IPS-20b (cell line): ENCODE measurements around the gene CDH4.
A peak's percentile ranks its signal among the peaks of the same experiment; 100 is the strongest.

Experiments
- H3K27ac ChIP-seq: one replicate; pipeline ENCODE4 v1.5.1; 2013; ENCODE audit warnings: low read length
- H3K27me3 ChIP-seq: 2 replicates; pipeline ENCODE4 v1.6.1; 2013; ENCODE audit warnings: mild to moderate bottlenecking, low read length, inconsistent platforms; ENCODE audit not compliant: insufficient read depth
- H3K36me3 ChIP-seq: 2 replicates; pipeline ENCODE4 v1.6.1; 2013; ENCODE audit warnings: low read depth, mild to moderate bottlenecking, inconsistent platforms, low read length, moderate library complexity; ENCODE audit not compliant: insufficient read depth
- H3K4me1 ChIP-seq: 2 replicates; pipeline ENCODE4 v1.6.1; 2013; ENCODE audit warnings: mild to moderate bottlenecking, control low read depth, inconsistent platforms, low read length, moderate library complexity; ENCODE audit not compliant: insufficient read depth
- H3K4me3 ChIP-seq: 2 replicates; pipeline ENCODE4 v1.5.1; 2013; ENCODE audit warnings: mild to moderate bottlenecking, low read length, inconsistent platforms
- H3K9ac ChIP-seq: 2 replicates; pipeline ENCODE4 v1.6.1; 2013; ENCODE audit warnings: low read depth, mild to moderate bottlenecking, inconsistent platforms, low read length, moderate library complexity
- H3K9me3 ChIP-seq: 2 replicates; pipeline ENCODE4 v1.6.1; 2013; ENCODE audit warnings: mild to moderate bottlenecking, low read depth, low read length, inconsistent platforms; ENCODE audit not compliant: insufficient read depth

CDH4 gene

DNA sequence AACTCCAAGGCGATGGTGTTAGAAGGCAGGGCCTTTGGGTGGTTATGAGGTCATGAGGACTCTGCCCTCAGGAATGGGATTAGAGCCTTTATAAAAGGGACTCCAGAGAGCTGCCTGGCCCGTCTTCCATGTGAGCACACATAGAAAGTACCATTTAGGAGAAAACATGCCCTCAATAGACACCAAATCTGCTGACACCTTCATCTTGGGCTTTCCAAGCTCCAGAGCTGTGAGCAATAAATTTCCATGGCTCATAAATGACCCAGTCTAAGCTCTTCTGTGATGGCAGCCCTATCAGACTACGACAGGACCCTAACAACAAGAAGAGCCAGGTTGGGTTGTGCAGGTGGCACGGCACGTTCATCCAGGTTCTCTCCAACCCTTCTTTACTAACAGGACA is 189.5 kb downstream of the CDH4 start:
- no peak overlapping the region for H3K4me3 ChIP-seq
- no peaks in the 10 kb centered on the region for H3K36me3 ChIP-seq
- H3K27ac ChIP-seq, result no peak overlapping the region
- H3K9ac ChIP-seq, result no peak overlapping the region
- peaks cover 12% of the 10 kb centered on the region; the same call in 1 of the 2 replicates for H3K27me3 ChIP-seq
- H3K4me1 ChIP-seq, result peaks cover 51% of the 10 kb centered on the region
- H3K9me3 ChIP-seq, result no peaks in the 10 kb centered on the region

DNA sequence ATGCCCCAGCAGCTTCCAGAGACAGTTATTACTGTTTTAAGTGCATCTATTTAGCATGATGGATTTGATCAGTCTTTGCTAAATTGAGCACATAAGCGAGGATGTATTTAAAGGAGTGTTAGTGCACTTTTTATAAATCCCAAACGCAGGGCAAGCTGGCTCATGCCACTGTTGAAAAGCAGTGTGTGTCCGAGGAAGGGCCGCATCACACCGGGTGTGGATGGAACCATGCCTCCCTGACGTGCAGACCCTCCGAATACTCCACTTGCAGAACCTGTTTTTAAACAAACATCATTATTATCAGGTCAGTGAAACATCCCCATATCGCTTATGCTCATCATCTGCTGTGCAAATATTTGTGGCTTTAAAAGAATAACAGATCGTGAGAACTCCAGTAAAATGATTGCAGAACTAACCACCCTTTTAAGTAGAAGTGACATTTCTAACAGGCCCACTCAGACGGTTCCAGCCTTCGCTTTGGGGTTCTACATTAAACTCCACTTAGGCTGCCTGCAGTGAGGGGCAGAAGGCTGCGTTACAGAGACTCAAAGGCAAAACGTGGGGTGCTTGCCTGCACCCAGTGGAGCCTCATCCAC is 190.1 kb downstream of the CDH4 start:
- Histone ChIP-seq H3K9me3 (no peaks in the 10 kb centered on the region), H3K9ac (no peak overlapping the region), H3K4me3 (no peak overlapping the region), H3K27me3 (peaks cover 12% of the 10 kb centered on the region; the same call in 1 of the 2 replicates), H3K4me1 (peaks cover 49% of the 10 kb centered on the region), H3K27ac (no peak overlapping the region), H3K36me3 (no peaks in the 10 kb centered on the region)

DNA sequence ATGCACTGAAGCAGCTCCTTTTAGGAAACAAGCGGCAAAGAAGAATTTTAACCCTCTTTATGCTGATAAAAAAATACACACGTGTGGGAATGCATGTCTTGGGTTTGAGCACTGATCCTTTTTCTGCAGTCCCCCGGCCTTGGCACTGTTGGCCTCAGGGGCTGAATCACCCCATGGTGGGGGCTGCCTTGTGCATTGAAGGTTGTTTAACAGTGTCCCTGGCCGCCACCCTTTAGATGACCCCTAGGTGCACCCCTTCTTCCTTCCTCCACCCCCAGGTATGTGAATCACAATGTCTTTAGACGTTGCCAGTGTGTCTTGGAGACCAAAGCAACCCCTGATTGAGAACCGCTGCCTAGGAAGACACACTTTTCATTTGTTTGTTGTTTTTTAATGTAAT is 190.7 kb downstream of the CDH4 start:
- no peak overlapping the region for H3K4me3 ChIP-seq
- no peak overlapping the region for H3K27ac ChIP-seq
- H3K27me3 ChIP-seq, result peaks cover 12% of the 10 kb centered on the region; the same call in 1 of the 2 replicates
- H3K36me3 ChIP-seq, result no peaks in the 10 kb centered on the region
- H3K9me3 ChIP-seq, result no peaks in the 10 kb centered on the region
- no peak overlapping the region for H3K9ac ChIP-seq
- peaks cover 49% of the 10 kb centered on the region for H3K4me1 ChIP-seq

DNA sequence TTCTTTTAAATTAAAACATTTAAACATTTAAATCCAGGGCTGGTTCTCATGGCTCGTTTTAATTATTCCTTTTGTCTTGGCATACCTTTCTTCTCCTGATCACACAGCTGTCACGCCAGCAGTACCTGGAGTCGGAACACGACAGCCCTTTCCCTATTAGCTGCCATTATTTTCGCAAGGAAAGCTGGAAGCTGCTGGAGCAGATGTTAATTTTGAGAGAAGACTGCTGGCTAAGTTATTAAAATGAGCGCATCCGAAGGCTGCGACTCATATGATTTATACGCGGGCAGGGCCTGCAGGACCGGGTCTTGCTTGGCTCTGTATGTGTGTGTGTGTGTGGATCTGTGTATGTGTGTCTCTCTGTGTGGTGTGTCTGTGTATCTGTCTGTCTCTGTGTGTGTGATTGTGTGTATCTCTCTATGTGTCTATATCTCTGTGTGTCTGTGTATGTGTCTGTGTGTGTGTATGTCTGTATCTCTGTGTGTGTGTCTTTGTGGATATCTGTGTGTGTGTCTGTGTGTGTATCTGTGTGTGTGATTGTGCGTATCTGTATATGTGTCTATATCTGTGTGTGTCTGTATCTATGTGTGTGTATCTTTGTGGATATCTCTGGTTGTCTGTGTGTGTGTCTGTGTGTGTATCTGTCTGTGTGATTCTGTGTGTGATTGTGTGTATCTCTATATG is 191.5 kb downstream of the CDH4 start:
- H3K4me3 ChIP-seq, result no peak overlapping the region
- no peaks in the 10 kb centered on the region for H3K36me3 ChIP-seq
- peaks cover 49% of the 10 kb centered on the region for H3K4me1 ChIP-seq
- no peaks in the 10 kb centered on the region for H3K9me3 ChIP-seq
- H3K27ac ChIP-seq, result no peak overlapping the region
- H3K27me3 ChIP-seq, result peaks cover 12% of the 10 kb centered on the region; the same call in 1 of the 2 replicates
- no peak overlapping the region for H3K9ac ChIP-seq

DNA sequence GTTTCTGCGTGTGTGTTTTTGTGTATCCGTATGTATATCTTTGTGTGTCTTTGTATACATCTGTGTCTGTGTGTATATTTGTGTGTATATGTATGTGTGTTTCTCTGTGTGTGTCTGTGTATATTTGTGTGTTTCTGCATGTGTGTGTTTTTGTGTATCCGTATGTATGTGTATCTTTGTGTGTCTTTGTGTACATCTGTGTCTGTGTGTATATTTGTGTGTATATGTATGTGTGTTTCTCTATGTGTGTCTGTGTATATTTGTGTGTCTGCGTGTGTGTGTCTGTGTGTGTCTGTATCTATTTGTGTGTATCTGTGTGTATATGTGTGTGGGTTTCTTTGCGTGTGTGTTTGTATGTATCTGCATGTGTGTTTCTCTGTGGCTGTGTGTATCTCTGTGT is 192.6 kb downstream of the CDH4 start:
- Histone ChIP-seq H3K36me3 (no peaks in the 10 kb centered on the region), H3K4me1 (peaks cover 59% of the 10 kb centered on the region), H3K27ac (no peak overlapping the region), H3K9me3 (no peaks in the 10 kb centered on the region), H3K4me3 (no peak overlapping the region), H3K9ac (no peak overlapping the region), H3K27me3 (peaks cover 12% of the 10 kb centered on the region; the same call in 1 of the 2 replicates)

DNA sequence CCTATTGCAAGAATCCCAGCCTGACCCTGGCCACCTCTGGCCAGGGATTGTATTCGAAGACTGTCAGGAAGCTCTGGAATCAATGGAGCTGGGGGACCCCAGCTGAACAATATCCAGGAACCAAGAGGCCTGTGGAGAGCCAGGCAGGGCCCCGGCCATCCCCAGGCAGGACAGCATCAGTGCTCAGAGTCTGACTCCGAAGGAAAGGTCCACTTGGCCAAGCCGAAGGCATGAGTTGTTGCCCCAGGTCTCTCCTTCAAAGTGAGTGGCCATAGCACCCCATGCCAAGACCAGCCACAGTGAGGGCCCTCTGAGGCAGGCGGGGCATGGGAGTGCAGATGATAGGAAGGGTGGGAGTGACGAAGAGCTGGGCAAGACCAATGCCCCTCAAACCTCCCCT is 193.1 kb downstream of the CDH4 start:
- H3K27me3 ChIP-seq, result peaks cover 12% of the 10 kb centered on the region; the same call in 1 of the 2 replicates
- no peaks in the 10 kb centered on the region for H3K36me3 ChIP-seq
- no peaks in the 10 kb centered on the region for H3K9me3 ChIP-seq
- no peak overlapping the region for H3K4me3 ChIP-seq
- no peak overlapping the region for H3K9ac ChIP-seq
- peaks cover 61% of the 10 kb centered on the region for H3K4me1 ChIP-seq
- no peak overlapping the region for H3K27ac ChIP-seq

DNA sequence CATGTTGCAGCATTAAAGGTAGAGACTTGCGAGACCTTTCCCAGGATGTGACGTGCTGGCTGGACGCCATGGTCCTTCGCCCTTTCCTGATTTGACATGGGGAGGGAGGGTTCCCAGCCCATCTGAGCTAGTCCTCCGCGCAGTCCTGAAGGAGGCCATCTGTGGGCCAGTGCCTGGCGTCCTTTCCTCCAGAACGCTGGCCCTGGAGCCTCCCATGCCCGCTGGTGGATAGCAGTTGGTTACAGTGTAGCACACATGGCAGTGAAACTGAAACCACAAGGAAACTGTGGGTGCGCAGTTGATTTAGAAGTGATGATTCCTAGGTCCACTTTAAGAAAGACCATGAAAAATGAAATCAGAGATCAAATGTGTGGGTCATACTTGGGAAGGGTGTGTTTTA is 193.7 kb downstream of the CDH4 start:
- Histone ChIP-seq H3K9me3 (no peaks in the 10 kb centered on the region), H3K4me3 (no peak overlapping the region), H3K4me1 (peaks cover 57% of the 10 kb centered on the region), H3K36me3 (no peaks in the 10 kb centered on the region), H3K9ac (no peak overlapping the region), H3K27ac (no peak overlapping the region), H3K27me3 (peaks cover 12% of the 10 kb centered on the region; the same call in 1 of the 2 replicates)

DNA sequence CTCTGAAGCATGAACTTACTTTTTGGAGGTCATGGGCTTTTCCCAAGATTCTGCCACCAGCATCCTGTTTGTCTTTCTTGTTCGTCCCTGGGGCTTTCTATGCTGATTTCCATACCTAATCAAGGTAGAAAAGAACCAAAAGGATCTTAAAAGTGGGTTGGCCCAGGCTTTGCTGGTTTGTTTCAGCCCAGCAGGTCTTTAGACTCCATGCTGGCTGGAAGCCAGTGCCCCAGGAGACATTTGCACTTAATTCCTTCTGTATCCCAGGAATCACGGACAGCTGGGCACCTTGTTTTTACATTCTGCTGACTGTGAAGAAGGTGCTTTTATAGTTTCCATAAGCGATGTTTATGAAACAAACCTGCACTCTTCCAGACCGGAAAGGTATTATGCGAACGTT is 195.9 kb downstream of the CDH4 start:
- no peaks in the 10 kb centered on the region for H3K27me3 ChIP-seq
- peaks cover 44% of the 10 kb centered on the region for H3K4me1 ChIP-seq
- peak overlapping the region; percentile 19; the same call in 1 of the 2 replicates for H3K9ac ChIP-seq
- H3K36me3 ChIP-seq, result no peaks in the 10 kb centered on the region
- no peaks in the 10 kb centered on the region for H3K9me3 ChIP-seq
- H3K27ac ChIP-seq, result no peak overlapping the region
- peak overlapping the region; percentile 50; the same call in 1 of the 2 replicates for H3K4me3 ChIP-seq

DNA sequence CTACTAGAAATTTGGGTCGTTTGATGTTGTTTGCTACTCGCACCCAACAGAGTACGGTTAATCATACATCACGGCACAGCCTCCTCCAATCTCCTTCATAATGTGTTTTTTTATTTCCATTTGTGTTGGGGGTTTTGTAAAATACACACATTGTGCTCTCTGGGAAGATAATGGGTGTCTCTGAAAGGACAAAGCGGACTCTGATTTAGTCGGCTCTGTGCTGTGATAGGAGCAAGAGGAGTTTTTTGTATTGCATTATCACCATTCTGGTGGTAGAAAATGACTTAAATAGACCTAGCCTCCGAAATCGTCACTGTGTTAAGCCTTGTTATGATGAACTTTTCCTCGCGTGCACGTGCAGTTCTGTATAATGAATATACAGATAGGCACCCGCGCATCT is 196.3 kb downstream of the CDH4 start:
- Histone ChIP-seq H3K4me3 (peak overlapping the region; percentile 50; the same call in 1 of the 2 replicates), H3K4me1 (peaks cover 40% of the 10 kb centered on the region), H3K9ac (peak overlapping the region; percentile 19; the same call in 1 of the 2 replicates), H3K27me3 (no peaks in the 10 kb centered on the region), H3K27ac (no peak overlapping the region), H3K9me3 (no peaks in the 10 kb centered on the region), H3K36me3 (no peaks in the 10 kb centered on the region)

DNA sequence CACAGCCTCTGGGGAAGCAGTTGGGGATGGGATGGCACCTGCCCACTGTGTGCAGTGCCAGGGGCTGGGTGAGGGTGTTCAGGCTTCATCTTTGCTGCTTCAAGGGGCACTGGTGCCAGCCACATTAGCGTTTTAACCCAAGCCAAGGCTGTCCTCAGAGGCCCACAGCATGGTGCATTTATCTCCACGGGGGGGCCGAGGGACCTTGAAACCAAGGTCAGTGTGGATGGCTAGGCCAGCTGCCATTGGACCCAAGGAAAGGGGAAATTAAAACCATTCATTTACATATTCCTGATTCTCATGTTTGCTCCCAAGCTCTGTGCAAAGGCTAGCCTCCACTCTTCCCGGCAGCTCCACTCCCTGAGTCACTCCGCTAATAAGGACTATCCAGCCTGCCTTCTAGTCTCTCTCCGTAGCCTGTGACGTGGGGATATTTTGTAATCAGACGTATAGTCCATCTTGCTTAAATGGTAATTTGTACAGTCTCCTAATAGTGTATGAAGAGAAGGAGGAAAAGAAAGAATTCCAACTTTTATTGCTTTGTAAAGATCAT is 197.1 kb downstream of the CDH4 start:
- Histone ChIP-seq H3K36me3 (no peaks in the 10 kb centered on the region), H3K9ac (peak overlapping the region; percentile 13; the same call in 1 of the 2 replicates), H3K4me3 (no peak overlapping the region), H3K4me1 (peaks cover 34% of the 10 kb centered on the region), H3K27me3 (no peaks in the 10 kb centered on the region), H3K27ac (no peak overlapping the region), H3K9me3 (no peaks in the 10 kb centered on the region)

DNA sequence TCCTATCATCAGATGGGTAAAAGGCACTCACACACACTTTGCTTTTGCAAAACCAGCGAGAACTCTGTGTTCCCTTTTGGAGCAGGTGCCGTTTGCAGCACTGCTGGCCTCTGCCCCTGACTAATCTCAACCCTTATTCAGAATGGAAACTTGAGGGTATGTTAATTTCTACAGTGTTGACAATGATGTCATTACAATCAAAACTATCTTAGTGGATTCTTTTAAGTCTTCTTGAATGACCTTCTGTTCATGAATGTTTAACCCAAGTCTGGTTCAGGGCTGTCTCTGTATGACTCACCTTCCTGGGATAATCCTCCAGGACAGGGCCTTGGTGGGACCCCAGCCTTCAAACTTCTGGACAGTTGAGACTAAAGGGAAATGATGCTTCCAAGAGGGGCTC is 197.9 kb downstream of the CDH4 start:
- Histone ChIP-seq H3K4me3 (no peak overlapping the region), H3K9ac (peak overlapping the region; percentile 13; the same call in 1 of the 2 replicates), H3K9me3 (no peaks in the 10 kb centered on the region), H3K36me3 (no peaks in the 10 kb centered on the region), H3K27me3 (no peaks in the 10 kb centered on the region), H3K4me1 (peaks cover 34% of the 10 kb centered on the region), H3K27ac (no peak overlapping the region)

DNA sequence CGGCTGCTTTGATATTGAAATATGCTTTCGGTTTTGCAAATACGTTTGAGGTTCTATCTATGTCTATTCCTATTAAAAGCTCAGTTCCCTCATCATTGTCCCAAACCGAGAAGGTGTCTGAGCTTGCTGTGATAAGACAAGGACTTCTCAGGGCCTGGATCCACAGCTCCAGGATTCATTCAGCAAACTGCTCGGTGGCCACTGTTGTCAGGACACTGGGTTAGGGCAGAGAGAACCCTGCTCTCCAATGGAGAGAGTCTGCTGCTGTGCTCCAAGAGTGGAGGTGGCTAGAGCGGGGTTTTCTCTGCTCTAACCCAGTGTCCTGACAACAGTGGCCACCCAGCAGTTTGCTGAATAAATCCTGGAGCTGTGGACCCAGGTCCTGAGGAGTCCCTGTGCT is 198.5 kb downstream of the CDH4 start:
- no peaks in the 10 kb centered on the region for H3K27me3 ChIP-seq
- no peaks in the 10 kb centered on the region for H3K9me3 ChIP-seq
- H3K4me3 ChIP-seq, result no peak overlapping the region
- no peak overlapping the region for H3K9ac ChIP-seq
- peaks cover 28% of the 10 kb centered on the region for H3K4me1 ChIP-seq
- no peak overlapping the region for H3K27ac ChIP-seq
- H3K36me3 ChIP-seq, result no peaks in the 10 kb centered on the region
